ENCODE results near the gene MAP4K4. TPM values are rescaled to one million over a fixed set of nuclear protein-coding genes. Genes with fewer than 3 reads are reported as not detected.

MAP4K4 gene
- total and polyA plus RNA-seq, 3 experiments from 2014 or later, result 13.5 to 36.0 (median 30.8) TPM

DNA sequence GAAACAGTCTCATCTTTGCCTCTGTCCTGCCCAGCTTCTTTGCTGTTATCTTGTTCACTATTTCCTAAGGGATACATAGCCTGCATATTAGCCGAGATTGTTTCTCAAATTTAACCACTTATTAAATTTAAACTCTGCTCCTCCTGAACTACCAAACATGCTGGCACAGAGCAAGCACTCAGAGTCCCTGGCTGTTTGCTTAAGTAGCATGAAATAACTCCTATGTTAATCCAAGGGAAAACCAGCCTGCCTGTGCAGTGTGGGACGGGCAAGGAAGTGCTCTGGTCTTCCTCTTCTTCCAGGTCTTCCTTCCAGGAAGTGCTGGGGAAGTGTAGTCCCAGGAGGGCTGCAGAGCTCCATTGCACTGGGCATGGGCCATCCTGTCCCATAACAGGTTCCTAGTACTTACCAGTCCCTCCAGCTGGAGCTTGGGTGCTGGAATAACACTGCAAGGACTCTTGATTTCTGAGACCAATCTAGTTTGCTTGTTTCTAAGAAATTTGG lies 198.4 kb downstream of the MAP4K4 start:
- no peaks in the 10 kb centered on the region for H3K27me3 ChIP-seq (ENCODE audit: insufficient read depth, low read length, poor library complexity, severe bottlenecking)
- no peaks in the 10 kb centered on the region for H3K9me3 Mint-ChIP-seq
- POLR2A ChIA-PET, result no interaction called here
- peaks cover 17 to 39% (median 24%) of the 10 kb centered on the region in 3 donors for H3K36me3 Mint-ChIP-seq
- H3K4me1 ChIP-seq (ENCODE audit: insufficient read depth, low read length), result no peaks in the 10 kb centered on the region
- H3K4me1 Mint-ChIP-seq, result peaks cover 7 to 13% (median 9%) of the 10 kb centered on the region in 3 donors
- no peaks in the 10 kb centered on the region for H3K9me3 ChIP-seq (ENCODE audit: low read length)
- H3K4me3 ChIP-seq (ENCODE audit: low read length), result no peak overlapping the region
- no peak overlapping the region for H3K27ac ChIP-seq (ENCODE audit: low read depth, low read length)
- CTCF ChIA-PET, result interaction anchor here (3.2 kb wide), 1 partner anchor 12 kb away, joined by 12 read pairs; no protein-coding TSS in a partner anchor
- H3K4me3 Mint-ChIP-seq, result no peak overlapping the region
- no peak for DNase-seq
- H3K36me3 ChIP-seq (ENCODE audit: insufficient read depth, low read length), result peaks cover 9% of the 10 kb centered on the region
- H3K27me3 Mint-ChIP-seq, result peaks cover 0 to 1% of the 10 kb centered on the region in 2 donors
- no peak overlapping the region for H3K27ac Mint-ChIP-seq

DNA sequence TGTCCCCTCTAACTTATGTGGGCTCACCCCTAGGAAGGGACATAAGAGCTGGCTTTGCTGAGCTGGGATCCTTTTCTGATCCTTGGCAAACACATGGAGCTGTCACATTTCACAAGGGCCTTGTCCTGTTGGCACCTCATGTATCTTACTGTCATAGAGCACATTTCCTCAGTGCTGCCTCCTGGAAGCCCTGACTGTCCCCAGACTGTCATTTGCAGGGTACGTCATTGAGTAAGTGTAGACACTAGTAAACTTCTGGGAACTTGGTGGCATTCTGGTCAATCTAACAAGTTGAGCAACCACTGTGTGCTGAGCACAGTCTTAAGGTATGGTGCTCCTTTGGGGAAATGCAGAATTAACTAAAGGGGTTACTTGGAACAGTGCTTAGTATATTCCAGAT lies 199.8 kb downstream of the MAP4K4 start:
- H3K4me3 ChIP-seq (ENCODE audit: low read length), result no peak overlapping the region
- peaks cover 0 to 5% of the 10 kb centered on the region in 2 donors for H3K27me3 Mint-ChIP-seq
- ChIA-PET CTCF (interaction anchor here (3.2 kb wide), 1 partner anchor 14 kb away, joined by 12 read pairs; no protein-coding TSS in a partner anchor), POLR2A (no interaction called here)
- H3K4me1 Mint-ChIP-seq, result peaks cover 7 to 13% (median 9%) of the 10 kb centered on the region in 3 donors
- peak overlapping the region in 1 of 8 donors; percentile 17 for H3K27ac Mint-ChIP-seq
- no peak for DNase-seq
- peaks cover 8 to 26% (median 16%) of the 10 kb centered on the region in 3 donors for H3K36me3 Mint-ChIP-seq
- H3K36me3 ChIP-seq (ENCODE audit: insufficient read depth, low read length), result peaks cover 2% of the 10 kb centered on the region
- H3K9me3 Mint-ChIP-seq, result peaks cover 0 to 3% (median 2%) of the 10 kb centered on the region in 5 donors
- H3K4me3 Mint-ChIP-seq, result no peak overlapping the region
- no peaks in the 10 kb centered on the region for H3K27me3 ChIP-seq (ENCODE audit: insufficient read depth, low read length, poor library complexity, severe bottlenecking)
- no peaks in the 10 kb centered on the region for H3K4me1 ChIP-seq (ENCODE audit: insufficient read depth, low read length)
- H3K9me3 ChIP-seq (ENCODE audit: low read length), result no peaks in the 10 kb centered on the region
- H3K27ac ChIP-seq (ENCODE audit: low read depth, low read length), result no peak overlapping the region

DNA sequence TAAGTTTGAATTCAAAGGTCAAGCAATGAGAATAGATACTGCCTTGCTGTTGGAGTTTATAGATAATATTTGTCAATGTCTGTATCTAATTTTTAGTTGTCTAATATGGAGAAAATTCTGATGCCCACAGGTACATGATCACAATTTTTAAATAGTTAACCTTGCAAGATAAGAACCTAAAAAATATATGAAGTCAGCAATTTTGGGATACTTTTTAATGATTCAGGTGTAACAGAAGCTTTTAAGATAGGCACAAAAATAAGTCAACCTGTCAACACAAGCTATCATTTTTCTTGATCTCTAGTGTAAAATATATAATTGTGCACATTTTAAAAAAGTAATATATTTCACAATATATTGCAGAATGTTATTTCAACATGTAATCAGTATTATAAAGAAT lies 201.8 kb downstream of the MAP4K4 start:
- Histone ChIP-seq H3K27me3 (ENCODE audit: insufficient read depth, low read length, poor library complexity, severe bottlenecking) (no peaks in the 10 kb centered on the region), H3K27ac (ENCODE audit: low read depth, low read length) (no peak overlapping the region), H3K4me3 (ENCODE audit: low read length) (no peak overlapping the region), H3K4me1 (ENCODE audit: insufficient read depth, low read length) (no peaks in the 10 kb centered on the region), H3K36me3 (ENCODE audit: insufficient read depth, low read length) (no peaks in the 10 kb centered on the region), H3K9me3 (ENCODE audit: low read length) (no peaks in the 10 kb centered on the region)
- peaks cover 7 to 13% (median 9%) of the 10 kb centered on the region in 3 donors for H3K4me1 Mint-ChIP-seq
- H3K9me3 Mint-ChIP-seq, result peaks cover 0 to 5% (median 3%) of the 10 kb centered on the region in 5 donors
- peaks cover 10 to 11% of the 10 kb centered on the region in 2 donors for H3K27me3 Mint-ChIP-seq
- POLR2A ChIA-PET, result no interaction called here
- peaks cover 0 to 8% (median 0%) of the 10 kb centered on the region in 3 donors for H3K36me3 Mint-ChIP-seq
- no peak overlapping the region for H3K4me3 Mint-ChIP-seq
- CTCF ChIA-PET, result no interaction called here
- H3K27ac Mint-ChIP-seq, result no peak overlapping the region
- no peak for DNase-seq

DNA sequence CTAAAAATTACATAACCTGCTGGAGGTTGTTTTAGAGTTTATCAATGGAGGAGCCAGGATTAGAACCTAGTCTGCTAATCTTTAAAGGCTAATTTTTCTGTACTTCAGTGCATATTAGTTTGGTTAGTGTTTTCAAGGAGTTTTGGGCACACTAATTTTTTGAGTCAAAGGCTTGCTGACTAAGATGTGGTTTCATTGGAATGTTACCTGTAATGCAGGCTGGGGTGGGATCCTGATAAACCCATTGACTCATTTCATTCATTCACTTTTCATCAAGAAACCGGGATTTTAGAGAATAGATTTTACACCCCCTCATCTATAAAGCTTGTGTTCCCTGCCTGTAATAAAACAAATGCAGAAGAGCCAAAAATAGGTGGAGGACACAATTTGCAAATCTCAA lies 202.4 kb downstream of the MAP4K4 start:
- no peak overlapping the region for H3K27ac Mint-ChIP-seq
- POLR2A ChIA-PET, result no interaction called here
- H3K9me3 ChIP-seq (ENCODE audit: low read length), result no peaks in the 10 kb centered on the region
- no peak overlapping the region for H3K4me3 ChIP-seq (ENCODE audit: low read length)
- H3K27me3 Mint-ChIP-seq, result peaks cover 12 to 17% of the 10 kb centered on the region in 2 donors
- H3K36me3 ChIP-seq (ENCODE audit: insufficient read depth, low read length), result no peaks in the 10 kb centered on the region
- H3K9me3 Mint-ChIP-seq, result peaks cover under 1 to 5% (median 3%) of the 10 kb centered on the region in 5 donors
- CTCF ChIA-PET, result no interaction called here
- no peak overlapping the region for H3K4me3 Mint-ChIP-seq
- peaks cover 0 to 4% (median 0%) of the 10 kb centered on the region in 3 donors for H3K36me3 Mint-ChIP-seq
- no peak for DNase-seq
- H3K4me1 Mint-ChIP-seq, result peaks cover 7 to 13% (median 9%) of the 10 kb centered on the region in 3 donors
- H3K27ac ChIP-seq (ENCODE audit: low read depth, low read length), result no peak overlapping the region
- H3K4me1 ChIP-seq (ENCODE audit: insufficient read depth, low read length), result no peaks in the 10 kb centered on the region
- no peaks in the 10 kb centered on the region for H3K27me3 ChIP-seq (ENCODE audit: insufficient read depth, low read length, poor library complexity, severe bottlenecking)

DNA sequence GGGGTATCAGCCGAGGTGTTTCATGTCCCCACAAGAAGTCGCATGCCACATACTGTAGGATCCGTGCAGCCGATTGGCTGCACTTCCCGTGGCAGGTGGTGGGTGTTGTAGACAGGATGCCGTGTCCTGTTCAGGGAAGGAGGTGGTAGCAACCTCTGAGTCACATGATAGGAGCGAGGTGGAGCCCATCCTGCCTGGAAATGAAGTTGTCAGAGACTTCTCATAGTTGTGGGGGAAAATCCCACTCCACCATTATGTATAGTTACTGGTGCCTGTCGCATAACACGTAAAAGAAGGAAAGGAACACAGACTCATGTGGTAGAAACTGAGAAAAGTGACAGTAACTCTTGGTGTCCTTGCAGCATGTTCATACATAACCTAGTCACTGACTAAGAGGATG lies 202.9 kb downstream of the MAP4K4 start:
- peak overlapping the region in 1 of 8 donors; percentile 17 for H3K27ac Mint-ChIP-seq
- Histone ChIP-seq H3K4me1 (ENCODE audit: insufficient read depth, low read length) (no peaks in the 10 kb centered on the region), H3K4me3 (ENCODE audit: low read length) (no peak overlapping the region), H3K27me3 (ENCODE audit: insufficient read depth, low read length, poor library complexity, severe bottlenecking) (no peaks in the 10 kb centered on the region), H3K36me3 (ENCODE audit: insufficient read depth, low read length) (no peaks in the 10 kb centered on the region), H3K9me3 (ENCODE audit: low read length) (no peaks in the 10 kb centered on the region), H3K27ac (ENCODE audit: low read depth, low read length) (no peak overlapping the region)
- no peak for DNase-seq
- H3K9me3 Mint-ChIP-seq, result peaks cover 3 to 6% (median 5%) of the 10 kb centered on the region in 5 donors
- POLR2A ChIA-PET, result no interaction called here
- H3K36me3 Mint-ChIP-seq, result peaks cover 0 to 1% (median 0%) of the 10 kb centered on the region in 3 donors
- H3K4me1 Mint-ChIP-seq, result peaks cover 7 to 13% (median 9%) of the 10 kb centered on the region in 3 donors
- CTCF ChIA-PET, result no interaction called here
- H3K27me3 Mint-ChIP-seq, result peaks cover 12 to 21% of the 10 kb centered on the region in 2 donors
- peak overlapping the region in 3 of 7 donors; percentile 12 to 52 (median 22) for H3K4me3 Mint-ChIP-seq

DNA sequence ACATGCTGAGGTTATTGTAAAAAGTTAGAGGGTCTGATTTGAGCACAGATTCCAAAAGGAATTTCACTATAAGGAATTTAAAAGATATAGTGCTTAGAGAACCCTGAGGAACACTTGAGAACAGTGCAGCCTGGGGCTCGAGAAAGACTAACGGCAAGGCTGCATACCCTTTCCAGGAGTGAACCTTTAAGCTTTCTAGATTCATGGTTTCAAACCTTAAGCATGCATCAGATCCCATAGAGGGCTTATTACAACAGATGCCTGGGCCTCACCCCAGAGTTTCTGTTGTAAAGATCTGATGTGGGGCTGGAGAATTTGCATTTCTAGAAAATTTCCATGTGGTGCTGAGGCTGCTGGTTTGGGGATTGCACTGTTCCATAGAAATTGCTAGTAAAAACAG lies 203.7 kb downstream of the MAP4K4 start:
- H3K27ac Mint-ChIP-seq, result no peak overlapping the region
- no peak for DNase-seq

DNA sequence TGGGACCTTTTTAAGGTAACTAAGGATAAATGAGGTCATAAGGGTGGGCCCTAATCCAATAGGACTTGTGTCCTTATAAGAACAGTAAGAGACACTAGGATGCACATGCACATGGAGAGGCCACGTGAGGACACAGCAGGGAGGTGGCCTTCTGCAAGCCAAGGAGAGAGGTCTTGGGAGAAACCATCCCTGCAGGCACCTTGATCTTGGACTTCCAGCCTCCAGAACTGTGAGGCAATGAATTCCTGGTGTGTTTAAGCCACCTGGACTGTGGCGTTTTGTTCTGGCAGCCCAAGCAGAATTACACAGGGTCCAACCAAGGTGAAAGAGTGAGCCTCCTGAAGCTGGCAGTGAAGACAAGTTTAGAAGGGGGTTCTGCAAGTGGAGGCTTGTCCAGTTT lies 204.7 kb downstream of the MAP4K4 start:
- no peaks in the 10 kb centered on the region for H3K36me3 Mint-ChIP-seq
- H3K27ac ChIP-seq (ENCODE audit: low read depth, low read length), result no peak overlapping the region
- H3K36me3 ChIP-seq (ENCODE audit: insufficient read depth, low read length), result no peaks in the 10 kb centered on the region
- H3K4me1 ChIP-seq (ENCODE audit: insufficient read depth, low read length), result no peaks in the 10 kb centered on the region
- peaks cover 7 to 13% (median 9%) of the 10 kb centered on the region in 3 donors for H3K4me1 Mint-ChIP-seq
- H3K4me3 ChIP-seq (ENCODE audit: low read length), result no peak overlapping the region
- DNase-seq, result no peak
- peaks cover 20 to 22% of the 10 kb centered on the region in 2 donors for H3K27me3 Mint-ChIP-seq
- no peak overlapping the region for H3K27ac Mint-ChIP-seq
- no peak overlapping the region for H3K4me3 Mint-ChIP-seq
- ChIA-PET POLR2A (no interaction called here), CTCF (no interaction called here)
- no peaks in the 10 kb centered on the region for H3K9me3 ChIP-seq (ENCODE audit: low read length)
- peaks cover 5 to 17% (median 14%) of the 10 kb centered on the region in 5 donors for H3K9me3 Mint-ChIP-seq
- H3K27me3 ChIP-seq (ENCODE audit: insufficient read depth, low read length, poor library complexity, severe bottlenecking), result no peaks in the 10 kb centered on the region

More for the DNA sequence above, 203.7 kb downstream of the MAP4K4 start:
- CTCF ChIA-PET, result no interaction called here
- Histone ChIP-seq H3K4me3 (ENCODE audit: low read length) (no peak overlapping the region), H3K27me3 (ENCODE audit: insufficient read depth, low read length, poor library complexity, severe bottlenecking) (no peaks in the 10 kb centered on the region), H3K36me3 (ENCODE audit: insufficient read depth, low read length) (no peaks in the 10 kb centered on the region), H3K9me3 (ENCODE audit: low read length) (no peaks in the 10 kb centered on the region), H3K4me1 (ENCODE audit: insufficient read depth, low read length) (no peaks in the 10 kb centered on the region), H3K27ac (ENCODE audit: low read depth, low read length) (no peak overlapping the region)
- no peaks in the 10 kb centered on the region for H3K36me3 Mint-ChIP-seq
- peaks cover 5 to 12% (median 10%) of the 10 kb centered on the region in 5 donors for H3K9me3 Mint-ChIP-seq
- POLR2A ChIA-PET, result no interaction called here
- no peak overlapping the region for H3K4me3 Mint-ChIP-seq
- peaks cover 7 to 13% (median 9%) of the 10 kb centered on the region in 3 donors for H3K4me1 Mint-ChIP-seq
- H3K27me3 Mint-ChIP-seq, result peaks cover 15 to 21% of the 10 kb centered on the region in 2 donors

DNA sequence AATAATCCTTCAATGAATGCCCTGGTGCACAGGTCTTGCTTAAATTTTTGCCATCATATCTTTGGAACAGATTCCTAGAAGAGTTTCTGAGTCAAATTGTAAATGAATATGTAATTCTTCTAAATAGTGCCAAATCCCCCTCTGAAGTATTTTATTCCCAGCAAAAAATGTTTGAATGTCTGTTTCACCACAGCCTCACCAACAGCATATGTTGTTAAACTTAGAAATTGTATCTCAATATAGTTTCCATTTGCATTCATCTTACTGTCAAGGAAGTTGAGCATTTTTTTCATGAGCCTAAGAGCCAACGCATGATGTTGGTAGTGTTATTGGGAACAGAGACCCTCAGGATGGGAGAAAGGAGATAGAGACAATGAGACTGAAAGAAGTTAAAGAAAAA lies 207.4 kb downstream of the MAP4K4 start:
- no peak overlapping the region for H3K4me3 Mint-ChIP-seq
- Histone ChIP-seq H3K36me3 (ENCODE audit: insufficient read depth, low read length) (no peaks in the 10 kb centered on the region), H3K9me3 (ENCODE audit: low read length) (peaks cover 4% of the 10 kb centered on the region), H3K27me3 (ENCODE audit: insufficient read depth, low read length, poor library complexity, severe bottlenecking) (no peaks in the 10 kb centered on the region), H3K4me1 (ENCODE audit: insufficient read depth, low read length) (no peaks in the 10 kb centered on the region), H3K4me3 (ENCODE audit: low read length) (no peak overlapping the region), H3K27ac (ENCODE audit: low read depth, low read length) (no peak overlapping the region)
- no peak overlapping the region for H3K27ac Mint-ChIP-seq
- peaks cover 25 to 39% of the 10 kb centered on the region in 2 donors for H3K27me3 Mint-ChIP-seq
- H3K9me3 Mint-ChIP-seq, result peaks cover 13 to 29% (median 21%) of the 10 kb centered on the region in 5 donors
- no peak for DNase-seq
- ChIA-PET POLR2A (no interaction called here), CTCF (no interaction called here)
- peaks cover 6 to 8% (median 8%) of the 10 kb centered on the region in 3 donors for H3K4me1 Mint-ChIP-seq
- H3K36me3 Mint-ChIP-seq, result peaks cover 0 to 5% (median 0%) of the 10 kb centered on the region in 3 donors

All from CD8-positive, alpha-beta memory T cell (primary cell).